ENCODE measurements around the gene GALNT16. TPM values are rescaled to one million over a fixed set of nuclear protein-coding genes. Genes with fewer than 3 reads are reported as not detected.
A peak's percentile ranks its signal among the peaks of the same experiment; 100 is the strongest.
"Not testable (repeated sequence)": the region's sequence is repeated elsewhere in the genome, so short reads cannot be mapped to it uniquely, and the experiment has no call there.

The GALNT16 gene
- total RNA-seq, 4 donors from 2014 or later = 2.1 to 35.9 (median 11.5) TPM

DNA sequence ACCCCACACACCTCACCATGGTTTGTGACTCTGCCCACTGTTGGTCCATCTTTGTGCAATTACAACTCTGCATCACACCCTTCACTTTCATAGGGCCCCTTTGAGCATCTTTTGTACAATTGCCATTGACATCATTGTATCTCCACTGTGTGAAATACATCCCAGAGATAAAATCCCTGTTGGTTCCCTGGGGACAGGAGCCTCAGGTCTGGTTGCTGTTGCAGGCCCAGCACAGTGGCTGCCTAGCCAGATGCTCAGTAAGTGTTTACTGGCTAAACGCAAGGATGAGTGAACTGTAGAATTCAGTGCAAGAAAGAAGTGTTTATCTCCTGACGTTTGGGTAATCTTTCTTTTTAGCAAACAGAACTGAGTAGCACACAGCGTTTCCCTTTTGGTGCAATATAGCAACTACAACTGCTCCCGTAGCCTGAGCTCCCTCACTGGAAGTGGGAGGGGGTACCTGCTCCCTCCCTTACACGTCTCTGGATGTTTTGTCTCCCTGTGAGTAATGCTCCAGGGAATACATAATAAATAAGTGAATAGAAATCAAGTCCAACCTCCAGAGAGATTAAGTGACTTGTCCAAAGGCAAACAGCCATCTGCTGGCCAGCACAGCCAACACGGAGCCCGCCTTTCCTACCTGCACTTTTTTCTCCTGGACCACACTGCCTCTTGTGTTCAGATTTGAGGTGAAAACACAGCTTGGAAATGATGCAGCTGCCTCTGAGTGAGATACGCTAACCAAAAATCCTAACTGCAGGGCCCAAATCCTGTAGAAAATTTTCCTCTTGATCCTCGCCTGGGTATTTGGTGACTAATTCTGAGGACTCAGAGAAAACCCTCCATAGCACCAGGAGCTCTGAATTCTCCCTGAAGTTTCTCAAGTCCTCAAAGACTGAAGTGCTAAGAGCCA lies 27.4 kb downstream of the GALNT16 start:
- DNase-seq = peak in 1 of 2 donors; percentile 44
- TF ChIP-seq CTCF (IDR thresholded peaks at IDR 0.05) (no peak), POLR2A (IDR thresholded peaks at IDR 0.05) (no peak)
- H3K4me1 ChIP-seq = no peaks in the 10 kb centered on the region
- no peaks in the 10 kb centered on the region for H3K27me3 ChIP-seq
- H3K4me3 ChIP-seq = no peak overlapping the region
- intact Hi-C loops (cut with DNase I; ENCODE audit: low total_unique reads) = no loop called here
- H3K36me3 ChIP-seq = no peaks in the 10 kb centered on the region
- H3K27ac ChIP-seq = peak overlapping the region; percentile 61
- no peaks in the 10 kb centered on the region for H3K9me3 ChIP-seq

DNA sequence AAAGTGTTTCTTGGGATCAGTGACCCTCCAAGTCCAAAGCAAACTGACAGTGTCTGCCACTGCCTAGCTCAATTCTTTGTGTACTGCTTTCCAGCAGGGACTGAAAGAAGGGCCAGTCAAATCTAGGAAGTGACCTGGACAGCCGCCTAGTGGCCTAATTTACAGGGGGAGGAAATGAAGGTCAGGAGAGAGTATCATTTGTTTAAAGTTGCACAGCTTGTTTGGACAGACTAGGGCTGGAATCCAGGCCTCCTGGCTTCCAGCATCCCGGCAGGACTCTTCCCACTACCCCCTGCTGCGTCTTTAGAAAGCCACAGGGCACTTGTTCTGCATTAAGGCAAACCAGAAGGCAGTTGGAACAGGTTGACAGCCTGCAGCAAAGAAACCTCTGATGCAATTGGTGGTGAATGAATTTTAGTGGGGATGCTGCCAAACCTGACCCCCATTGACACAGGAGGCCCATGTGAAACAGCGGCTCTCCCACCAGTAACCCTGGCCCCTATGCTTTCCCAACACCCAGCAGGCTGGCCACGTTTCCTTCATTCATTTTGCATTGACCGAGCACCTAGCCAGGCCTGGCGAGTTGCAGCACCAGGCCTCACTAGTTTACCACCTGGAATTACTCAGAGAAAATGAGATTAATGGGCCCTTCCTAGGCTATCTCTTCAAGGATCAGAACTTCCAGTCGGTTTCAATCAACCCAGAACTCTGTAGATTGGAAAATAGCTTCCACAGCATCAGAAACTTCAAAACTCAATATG lies 28.2 kb downstream of the GALNT16 start:
- Histone ChIP-seq H3K4me3 (no peak overlapping the region), H3K9me3 (no peaks in the 10 kb centered on the region), H3K27ac (peak overlapping the region; percentile 61), H3K27me3 (no peaks in the 10 kb centered on the region), H3K4me1 (no peaks in the 10 kb centered on the region), H3K36me3 (no peaks in the 10 kb centered on the region)
- intact Hi-C loops (cut with DNase I; ENCODE audit: low total_unique reads) = no loop called here
- peak; percentile 71 to 80 for DNase-seq
- peak in 3 of 4 experiments; percentile 8 to 41 (median 24) for TF ChIP-seq CTCF (IDR thresholded peaks at IDR 0.05)
- no peak for TF ChIP-seq POLR2A (IDR thresholded peaks at IDR 0.05)

- H3K4me3 ChIP-seq = no peak overlapping the region
- DNase-seq = no peak
- no peaks in the 10 kb centered on the region for H3K36me3 ChIP-seq
- no peaks in the 10 kb centered on the region for H3K4me1 ChIP-seq
- no peak for TF ChIP-seq POLR2A (IDR thresholded peaks at IDR 0.05)
- TF ChIP-seq CTCF (IDR thresholded peaks at IDR 0.05) = no peak
- H3K9me3 ChIP-seq = no peaks in the 10 kb centered on the region
- H3K27me3 ChIP-seq = no peaks in the 10 kb centered on the region
- peak overlapping the region in 1 of 2 donors; percentile 31 for H3K27ac ChIP-seq
- intact Hi-C loops (cut with DNase I; ENCODE audit: low total_unique reads) = no loop called here
Observed at GRCh38 chr14:69288956-69289705, 29.2 kb downstream of the GALNT16 start.

DNA sequence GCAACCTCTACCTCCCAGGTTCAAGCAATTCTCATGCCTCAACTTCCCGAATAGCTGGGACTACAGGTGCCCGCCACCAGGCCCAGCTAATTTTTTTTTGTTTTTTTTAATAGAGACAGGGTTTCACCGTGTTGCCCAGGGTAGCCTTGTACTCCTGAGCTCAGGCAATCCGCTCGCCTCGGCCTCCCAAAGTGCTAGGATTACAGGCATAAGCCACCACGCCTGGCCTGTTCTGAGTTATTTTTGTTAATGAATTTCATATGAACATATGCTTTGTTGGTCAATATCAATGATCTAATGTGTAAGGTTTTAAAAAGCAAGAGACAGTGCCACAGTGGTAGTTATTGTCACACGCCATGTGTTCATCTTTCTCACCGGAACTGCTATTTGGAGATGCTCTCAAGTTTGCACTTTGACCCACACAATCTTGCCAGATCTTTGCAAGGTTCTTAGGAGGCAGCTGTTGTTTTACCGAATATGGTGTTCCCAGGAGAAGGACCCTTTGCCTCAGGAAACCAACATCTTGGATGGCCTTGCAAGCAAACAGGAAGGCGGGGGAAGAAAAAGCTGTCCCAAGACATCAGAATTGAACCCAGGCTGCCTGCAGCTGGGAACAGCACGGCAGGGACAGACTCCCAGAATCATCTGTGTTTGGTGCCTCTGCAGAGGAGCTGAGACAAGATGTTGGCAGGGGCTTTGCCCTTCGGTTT lies 30.0 kb downstream of the GALNT16 start:
- Histone ChIP-seq H3K27ac (peak overlapping the region; percentile 31 to 37), H3K36me3 (no peaks in the 10 kb centered on the region), H3K27me3 (no peaks in the 10 kb centered on the region), H3K4me1 (no peaks in the 10 kb centered on the region), H3K9me3 (no peaks in the 10 kb centered on the region), H3K4me3 (no peak overlapping the region)
- TF ChIP-seq POLR2A (IDR thresholded peaks at IDR 0.05) = no peak
- no peak for DNase-seq
- intact Hi-C loops (cut with DNase I; ENCODE audit: low total_unique reads) = no loop called here

GRCh38 chr14:69290881-69291280 lies 30.9 kb downstream of the GALNT16 start:
- DNase-seq; H3K9me3 ChIP-seq; H3K36me3 ChIP-seq; H3K4me3 ChIP-seq; H3K27me3 ChIP-seq; H3K27ac ChIP-seq; H3K4me1 ChIP-seq; intact Hi-C loops (cut with DNase I; ENCODE audit: low total_unique reads): not testable (repeated sequence)
